ENCODE results near the gene DNAH3.

DNAH3 gene

DNA sequence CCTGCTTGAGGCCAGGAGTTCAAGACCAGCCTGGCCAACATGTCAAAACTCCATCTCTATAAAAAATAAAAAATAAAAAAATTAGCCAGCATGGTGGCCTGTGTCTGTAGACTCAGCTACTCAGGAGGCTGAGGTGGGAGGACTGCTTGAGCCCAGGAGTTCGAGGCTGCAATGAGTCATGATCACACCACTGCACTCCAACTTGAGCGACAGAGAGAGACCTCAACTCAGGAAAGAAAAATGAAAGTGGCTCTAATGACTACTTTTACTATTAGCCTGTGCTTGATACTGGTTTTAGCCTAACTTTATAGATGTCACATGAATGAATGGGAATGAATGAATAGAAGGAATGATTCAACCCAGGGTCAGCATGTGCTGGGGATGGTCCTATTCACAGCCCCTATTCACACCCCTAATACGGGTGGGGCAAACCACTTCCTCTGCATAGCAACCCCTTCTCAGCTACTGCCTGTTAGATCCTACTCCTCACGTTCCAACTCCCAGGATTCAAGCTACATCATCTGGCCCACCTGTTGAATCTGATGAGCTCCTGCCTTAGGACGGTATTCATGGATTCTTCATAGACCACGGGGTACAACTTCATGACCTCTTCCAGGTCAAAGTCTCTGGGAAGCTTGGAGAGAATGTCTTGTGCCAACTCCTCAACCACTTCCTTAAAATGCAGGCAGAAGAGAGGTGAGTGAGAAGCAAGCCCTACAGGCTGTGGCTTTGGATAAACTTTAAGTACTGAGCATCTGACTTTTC is 209.6 kb downstream of the DNAH3 start:
- TF ChIP-seq, protein P1, sequence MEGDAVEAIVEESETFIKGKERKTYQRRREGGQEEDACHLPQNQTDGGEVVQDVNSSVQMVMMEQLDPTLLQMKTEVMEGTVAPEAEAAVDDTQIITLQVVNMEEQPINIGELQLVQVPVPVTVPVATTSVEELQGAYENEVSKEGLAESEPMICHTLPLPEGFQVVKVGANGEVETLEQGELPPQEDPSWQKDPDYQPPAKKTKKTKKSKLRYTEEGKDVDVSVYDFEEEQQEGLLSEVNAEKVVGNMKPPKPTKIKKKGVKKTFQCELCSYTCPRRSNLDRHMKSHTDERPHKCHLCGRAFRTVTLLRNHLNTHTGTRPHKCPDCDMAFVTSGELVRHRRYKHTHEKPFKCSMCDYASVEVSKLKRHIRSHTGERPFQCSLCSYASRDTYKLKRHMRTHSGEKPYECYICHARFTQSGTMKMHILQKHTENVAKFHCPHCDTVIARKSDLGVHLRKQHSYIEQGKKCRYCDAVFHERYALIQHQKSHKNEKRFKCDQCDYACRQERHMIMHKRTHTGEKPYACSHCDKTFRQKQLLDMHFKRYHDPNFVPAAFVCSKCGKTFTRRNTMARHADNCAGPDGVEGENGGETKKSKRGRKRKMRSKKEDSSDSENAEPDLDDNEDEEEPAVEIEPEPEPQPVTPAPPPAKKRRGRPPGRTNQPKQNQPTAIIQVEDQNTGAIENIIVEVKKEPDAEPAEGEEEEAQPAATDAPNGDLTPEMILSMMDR (IDR thresholded peaks at IDR 0.05; ENCODE audit: low read depth, low read length, missing control alignments): no peak
- no peaks in the 10 kb centered on the region for H3K36me3 ChIP-seq (replicated peaks)
- H3K27me3 ChIP-seq (replicated peaks): no peaks in the 10 kb centered on the region
- in situ Hi-C loops (cut with HindIII; ENCODE audit: low pct_ligation_motif_present, low sequenced_read_pairs): no loop called here
- DNase-seq: no peak
- H3K4me3 ChIP-seq (ENCODE audit: low read depth, low read length): no peak overlapping the region
- H3K27ac ChIP-seq: no peak overlapping the region

DNA sequence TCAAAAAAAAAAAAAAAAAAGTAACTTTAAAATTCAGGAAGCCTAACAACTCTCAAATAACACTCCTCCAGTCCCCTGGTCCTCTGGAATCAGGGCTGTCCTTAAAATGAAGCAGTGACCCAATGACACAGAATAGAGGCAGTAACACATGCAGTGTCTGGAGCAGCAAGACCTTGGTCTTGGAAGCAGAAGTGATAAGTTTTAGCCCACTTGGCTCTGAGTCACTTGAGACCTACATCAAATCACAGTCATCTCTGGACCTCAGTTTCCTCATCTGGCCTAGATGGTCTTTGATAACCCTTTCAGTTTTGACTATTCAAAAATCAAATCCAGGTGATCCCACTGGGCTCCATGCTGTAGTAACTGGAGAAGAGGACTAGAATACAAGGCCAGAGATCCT is 211.0 kb downstream of the DNAH3 start:
- no peak for DNase-seq
- H3K27me3 ChIP-seq (replicated peaks): no peaks in the 10 kb centered on the region
- TF ChIP-seq, protein P1 (IDR thresholded peaks at IDR 0.05; ENCODE audit: low read depth, low read length, missing control alignments): no peak
- H3K27ac ChIP-seq: no peak overlapping the region
- no peaks in the 10 kb centered on the region for H3K36me3 ChIP-seq (replicated peaks)
- H3K4me3 ChIP-seq (ENCODE audit: low read depth, low read length): no peak overlapping the region
- in situ Hi-C loops (cut with HindIII; ENCODE audit: low pct_ligation_motif_present, low sequenced_read_pairs): no loop called here

DNA sequence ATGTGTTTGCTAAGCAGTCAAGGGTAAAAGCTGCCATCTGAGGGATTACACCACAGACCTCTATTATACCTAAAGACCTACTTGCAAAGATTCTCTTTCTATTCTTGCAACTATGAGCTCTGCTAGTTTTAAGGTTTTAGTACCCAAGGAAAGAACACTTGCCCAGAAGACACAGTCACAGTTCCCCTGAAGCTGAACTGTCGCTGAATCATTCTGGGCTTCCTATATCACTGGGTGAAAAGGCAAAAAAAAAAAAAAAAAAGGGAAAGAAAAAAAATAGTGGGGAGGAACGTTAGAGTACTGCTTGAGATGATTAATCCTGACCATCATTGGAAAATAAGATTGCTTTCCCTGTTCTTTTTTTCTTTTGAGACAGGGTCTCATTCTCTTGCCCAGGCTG is 212.2 kb downstream of the DNAH3 start:
- no peak overlapping the region for H3K27ac ChIP-seq
- in situ Hi-C loops (cut with HindIII; ENCODE audit: low pct_ligation_motif_present, low sequenced_read_pairs): no loop called here
- DNase-seq: no peak
- H3K36me3 ChIP-seq (replicated peaks): no peaks in the 10 kb centered on the region
- TF ChIP-seq, protein P1 (IDR thresholded peaks at IDR 0.05; ENCODE audit: low read depth, low read length, missing control alignments): no peak
- H3K4me3 ChIP-seq (ENCODE audit: low read depth, low read length): no peak overlapping the region
- H3K27me3 ChIP-seq (replicated peaks): no peaks in the 10 kb centered on the region

DNA sequence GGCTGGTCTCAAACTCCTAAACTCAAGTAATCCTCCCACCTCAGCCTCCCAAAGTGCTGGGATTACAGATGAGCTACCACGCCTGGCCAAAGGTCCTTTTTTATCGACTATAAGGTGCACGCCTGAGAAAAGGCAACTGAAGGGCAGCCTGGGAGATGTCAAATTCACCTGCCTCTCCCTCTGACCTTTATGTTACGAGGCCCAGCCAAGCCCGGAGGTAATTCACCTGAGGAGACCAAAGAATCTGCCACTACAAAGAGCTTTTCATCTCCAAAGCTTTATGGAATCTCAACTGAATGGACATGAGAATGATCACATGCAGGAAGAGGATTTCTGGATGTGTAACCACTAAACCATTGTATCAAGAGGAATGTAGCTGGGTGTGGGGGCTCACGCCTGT is 212.9 kb downstream of the DNAH3 start:
- no peak for DNase-seq
- Histone ChIP-seq H3K27me3 (replicated peaks) (no peaks in the 10 kb centered on the region), H3K27ac (no peak overlapping the region), H3K4me3 (ENCODE audit: low read depth, low read length) (no peak overlapping the region), H3K36me3 (replicated peaks) (no peaks in the 10 kb centered on the region)
- TF ChIP-seq, protein P1 (IDR thresholded peaks at IDR 0.05; ENCODE audit: low read depth, low read length, missing control alignments): no peak
- in situ Hi-C loops (cut with HindIII; ENCODE audit: low pct_ligation_motif_present, low sequenced_read_pairs): no loop called here

DNA sequence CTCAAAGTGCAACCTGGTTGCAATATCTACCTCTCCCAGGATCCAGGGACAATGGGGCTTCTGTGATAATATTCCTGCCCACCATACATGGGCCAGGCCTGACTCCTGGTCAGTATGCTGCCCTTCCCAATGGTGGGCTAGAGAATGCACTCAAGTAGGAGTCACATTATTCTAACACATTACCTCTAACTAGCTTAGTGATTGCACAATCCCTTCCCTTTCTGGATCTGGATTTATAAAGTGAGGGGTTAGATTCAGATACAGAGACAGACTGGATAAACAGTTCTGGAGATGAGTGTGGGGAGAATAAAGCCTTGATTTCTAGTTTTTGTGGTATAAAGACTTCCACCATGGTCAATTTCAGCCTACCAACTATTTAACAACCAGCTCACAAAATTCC is 217.1 kb downstream of the DNAH3 start:
- TF ChIP-seq, protein P1 (IDR thresholded peaks at IDR 0.05; ENCODE audit: low read depth, low read length, missing control alignments): no peak
- Histone ChIP-seq H3K4me3 (ENCODE audit: low read depth, low read length) (no peak overlapping the region), H3K27ac (no peak overlapping the region), H3K27me3 (replicated peaks) (no peaks in the 10 kb centered on the region), H3K36me3 (replicated peaks) (no peaks in the 10 kb centered on the region)
- no peak for DNase-seq
- in situ Hi-C loops (cut with HindIII; ENCODE audit: low pct_ligation_motif_present, low sequenced_read_pairs): no loop called here

Measured in brain microvascular endothelial cell (primary cell).